ENCODE results near the gene EIF4E1B. TPM values are rescaled to one million over a fixed set of nuclear protein-coding genes. Genes with fewer than 3 reads are reported as not detected.

The EIF4E1B gene
- total RNA-seq, 2 experiments from 2014 or later = not detected

GRCh38 chr5:176687881-176688280 is 57.4 kb downstream of the EIF4E1B start:
- Mint-ChIP-seq H3K27me3 (peaks cover 52% of the 10 kb centered on the region), H3K4me1 (no peaks in the 10 kb centered on the region), H3K36me3 (peaks cover 3% of the 10 kb centered on the region), H3K27ac (no peak overlapping the region), H3K4me3 (no peak overlapping the region), H3K9me3 (peaks cover 4% of the 10 kb centered on the region)
- DNase-seq = no peak

DNA sequence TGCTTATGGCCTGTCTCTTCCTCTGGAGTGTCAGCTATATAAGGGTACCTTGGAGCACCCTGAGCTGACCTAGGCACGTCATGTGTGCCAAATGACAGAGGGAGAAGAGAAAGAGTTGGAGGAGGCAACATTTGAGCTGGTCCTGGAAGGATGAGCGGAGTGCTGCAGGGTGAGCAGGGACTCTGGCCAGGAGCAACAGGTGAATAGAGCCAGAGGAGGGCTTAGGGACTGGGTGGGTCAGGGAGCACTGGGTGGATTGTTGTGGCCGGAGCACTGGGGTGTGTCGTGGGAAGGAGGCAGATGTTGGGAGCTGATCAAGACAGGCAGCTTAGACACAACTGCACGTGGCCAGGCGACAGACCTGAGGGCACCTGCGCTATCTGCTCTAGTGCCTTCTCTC is 60.4 kb downstream of the EIF4E1B start:
- H3K36me3 Mint-ChIP-seq = no peaks in the 10 kb centered on the region
- peaks cover 55% of the 10 kb centered on the region for H3K27me3 Mint-ChIP-seq
- H3K9me3 Mint-ChIP-seq = no peaks in the 10 kb centered on the region

DNA sequence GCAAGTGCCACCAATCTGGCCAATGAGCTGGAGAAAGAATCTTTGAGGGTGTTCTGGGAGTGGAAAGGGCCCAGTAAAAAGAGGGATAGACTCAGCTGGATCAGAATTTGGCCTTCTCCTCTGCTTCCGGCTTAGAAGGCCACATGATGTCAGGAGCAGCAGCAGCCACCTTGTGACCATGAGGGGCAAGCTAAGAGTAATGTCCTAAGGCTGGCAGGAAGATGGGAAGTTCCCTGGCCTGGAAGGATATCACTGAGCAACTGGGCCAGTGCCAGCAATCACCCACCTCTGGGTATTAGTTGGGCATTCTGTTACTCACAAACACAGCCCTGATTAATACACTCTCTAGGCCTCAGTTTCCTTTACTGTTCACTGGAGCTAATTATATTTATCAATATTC is 61.0 kb downstream of the EIF4E1B start:
- Mint-ChIP-seq H3K4me3 (no peak overlapping the region), H3K36me3 (no peaks in the 10 kb centered on the region), H3K27ac (no peak overlapping the region), H3K27me3 (peaks cover 59% of the 10 kb centered on the region), H3K9me3 (no peaks in the 10 kb centered on the region), H3K4me1 (no peaks in the 10 kb centered on the region)
- DNase-seq = no peak

More for the DNA sequence above, 60.4 kb downstream of the EIF4E1B start:
- Mint-ChIP-seq H3K27ac (no peak overlapping the region), H3K4me1 (no peaks in the 10 kb centered on the region), H3K4me3 (no peak overlapping the region)
- DNase-seq = no peak

- no peak for DNase-seq
- Mint-ChIP-seq H3K36me3 (no peaks in the 10 kb centered on the region), H3K4me3 (no peak overlapping the region), H3K27me3 (peaks cover 67% of the 10 kb centered on the region), H3K27ac (no peak overlapping the region), H3K9me3 (no peaks in the 10 kb centered on the region), H3K4me1 (no peaks in the 10 kb centered on the region)
Observed at GRCh38 chr5:176692326-176692725, 61.9 kb downstream of the EIF4E1B start.

- H3K27me3 Mint-ChIP-seq = peaks cover 72% of the 10 kb centered on the region
- no peaks in the 10 kb centered on the region for H3K36me3 Mint-ChIP-seq
- H3K27ac Mint-ChIP-seq = no peak overlapping the region
- DNase-seq = no peak
- H3K9me3 Mint-ChIP-seq = no peaks in the 10 kb centered on the region
- H3K4me1 Mint-ChIP-seq = no peaks in the 10 kb centered on the region
- no peak overlapping the region for H3K4me3 Mint-ChIP-seq
Observed at GRCh38 chr5:176692839-176693476, 62.5 kb downstream of the EIF4E1B start.

- Mint-ChIP-seq H3K36me3 (no peaks in the 10 kb centered on the region), H3K4me3 (no peak overlapping the region), H3K4me1 (no peaks in the 10 kb centered on the region), H3K27me3 (peaks cover 72% of the 10 kb centered on the region), H3K9me3 (no peaks in the 10 kb centered on the region), H3K27ac (no peak overlapping the region)
- DNase-seq = no peak
Observed at GRCh38 chr5:176693477-176693851, 63.0 kb downstream of the EIF4E1B start.

DNA sequence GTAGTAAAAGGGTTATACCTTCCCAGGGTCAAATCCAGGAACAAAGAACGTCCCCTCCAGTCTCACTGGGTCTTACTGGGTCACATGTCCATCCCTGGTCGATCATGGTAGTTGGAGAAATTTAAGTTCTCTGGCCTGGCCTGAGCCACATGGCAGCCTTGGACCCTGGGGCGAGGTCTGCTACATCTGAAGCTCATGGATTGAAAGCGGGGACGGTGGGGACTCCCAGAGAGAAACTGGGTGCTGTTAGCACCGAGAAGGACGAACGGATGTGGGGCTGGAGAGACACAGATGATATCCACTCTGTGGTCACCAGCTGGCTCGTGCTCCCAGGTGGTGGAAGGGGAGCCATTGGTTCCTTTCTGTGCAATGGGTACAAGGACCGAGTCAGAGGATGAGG is 63.7 kb downstream of the EIF4E1B start:
- DNase-seq = no peak
- no peaks in the 10 kb centered on the region for H3K4me1 Mint-ChIP-seq
- H3K27me3 Mint-ChIP-seq = peaks cover 72% of the 10 kb centered on the region
- H3K36me3 Mint-ChIP-seq = no peaks in the 10 kb centered on the region
- H3K9me3 Mint-ChIP-seq = no peaks in the 10 kb centered on the region
- no peak overlapping the region for H3K27ac Mint-ChIP-seq
- no peak overlapping the region for H3K4me3 Mint-ChIP-seq

DNA sequence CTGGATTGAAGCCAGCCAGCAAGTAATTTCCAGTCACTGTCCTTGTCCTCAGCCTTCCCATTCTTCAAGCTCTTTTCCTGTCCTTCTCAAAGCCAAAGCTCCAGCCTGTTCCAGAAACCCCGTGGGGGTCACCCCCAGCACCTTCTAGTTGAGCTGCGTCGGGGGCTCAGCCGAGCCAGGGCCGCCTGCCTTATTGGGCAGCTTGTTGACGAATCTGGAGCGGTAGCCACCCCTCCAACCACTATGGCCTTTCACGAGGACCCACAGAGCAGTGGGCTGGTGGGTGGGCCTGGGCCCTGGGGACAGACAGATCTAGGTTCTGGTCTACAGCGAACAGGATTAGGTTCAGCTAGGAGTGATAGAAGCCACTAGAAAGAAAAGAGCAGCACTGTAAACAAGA is 64.2 kb downstream of the EIF4E1B start:
- Mint-ChIP-seq H3K9me3 (no peaks in the 10 kb centered on the region), H3K4me1 (no peaks in the 10 kb centered on the region), H3K27me3 (peaks cover 69% of the 10 kb centered on the region), H3K4me3 (no peak overlapping the region), H3K36me3 (no peaks in the 10 kb centered on the region), H3K27ac (no peak overlapping the region)
- DNase-seq = no peak

GRCh38 chr5:176695073-176695472 is 64.6 kb downstream of the EIF4E1B start:
- no peak overlapping the region for H3K4me3 Mint-ChIP-seq
- H3K36me3 Mint-ChIP-seq = no peaks in the 10 kb centered on the region
- peaks cover 68% of the 10 kb centered on the region for H3K27me3 Mint-ChIP-seq
- H3K9me3 Mint-ChIP-seq = no peaks in the 10 kb centered on the region
- H3K4me1 Mint-ChIP-seq = no peaks in the 10 kb centered on the region
- no peak overlapping the region for H3K27ac Mint-ChIP-seq
- no peak for DNase-seq

Other genes starting within 250 kb of the EIF4E1B start
- 100 to 1,000 TPM; 154 to 158 TPM for gene NOP16, start 242.1 kb upstream of the EIF4E1B start, total RNA-seq
- 10 to 100 TPM; 94.0 to 94.5 TPM for gene HIGD2A, start 241.9 kb upstream of the EIF4E1B start, total RNA-seq
- 10 to 100 TPM; 53.4 to 57.7 TPM for gene CLTB, start 214.1 kb upstream of the EIF4E1B start, total RNA-seq
- gene FAF2, start 182.3 kb upstream of the EIF4E1B start, total RNA-seq = 10 to 100 TPM; 38.1 to 38.6 TPM
- gene RNF44, start 93.3 kb upstream of the EIF4E1B start, total RNA-seq = 10 to 100 TPM; 53.4 to 53.8 TPM
- gene CDHR2, start 81.3 kb upstream of the EIF4E1B start, total RNA-seq = under 1 TPM; 0.31 to 0.44 TPM
- 1 to 10 TPM; 1.5 to 1.7 TPM for gene GPRIN1, start 20.5 kb upstream of the EIF4E1B start, total RNA-seq
- gene SNCB, start 141 bp upstream of the EIF4E1B start, total RNA-seq = under 1 TPM; 0.46 to 0.80 TPM
- 10 to 100 TPM; 25.3 to 28.6 TPM for gene TSPAN17, start 16.8 kb downstream of the EIF4E1B start, total RNA-seq
- gene UNC5A, start 179.9 kb downstream of the EIF4E1B start, total RNA-seq = not detected

All from activated naive CD8-positive, alpha-beta T cell treated with anti-CD3 and anti-CD28 coated beads for 36 hours (primary cell).